HG03460 (cell line): ENCODE results near the gene ESRRA.

Source experiments
- ATAC-seq: cut with Tn5 transposase; IDR thresholded peaks from one replicate; pipeline ENCODE4 v1.9.1; 2021; ENCODE audit not compliant: unreplicated experiment

ESRRA gene

DNA sequence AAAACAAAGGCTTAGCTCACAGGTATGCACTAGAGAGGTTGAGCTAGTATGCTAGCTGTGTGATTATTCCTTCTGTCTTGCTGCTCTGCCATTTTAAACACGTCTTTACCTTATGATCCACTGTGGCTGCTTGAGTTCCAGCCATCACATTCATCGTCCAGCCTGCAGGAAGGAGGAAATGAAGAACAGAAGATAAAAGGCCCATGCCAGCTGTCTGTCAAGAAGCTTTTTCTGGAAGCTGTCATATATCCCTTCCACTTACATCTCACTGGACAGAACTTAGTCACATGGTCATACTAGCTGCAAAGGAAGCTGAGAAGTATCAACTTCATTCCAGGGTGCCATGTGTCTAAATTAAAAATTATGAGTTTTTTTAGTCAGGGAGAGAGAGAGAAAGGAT is 22.1 kb downstream of the ESRRA start:
- no peak for ATAC-seq

DNA sequence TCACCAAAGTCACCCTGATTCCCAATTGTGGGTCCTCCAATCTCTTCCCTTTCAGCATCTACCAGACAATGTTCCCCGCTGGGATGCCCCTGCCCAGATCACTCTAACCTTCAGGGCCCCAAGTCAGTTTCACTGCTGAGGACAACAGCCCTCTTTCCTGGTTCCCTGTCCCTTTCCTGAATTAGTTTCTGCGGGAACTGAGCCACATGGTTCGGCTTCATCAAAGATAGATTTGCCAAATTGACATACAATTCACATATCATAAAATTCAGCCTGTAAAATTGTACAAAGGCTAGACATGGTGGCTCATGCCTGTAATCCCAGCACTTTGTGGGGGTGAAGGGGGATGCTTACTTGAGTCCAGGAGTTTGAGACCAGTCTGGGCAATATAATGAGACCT is 22.7 kb downstream of the ESRRA start:
- ATAC-seq: no peak

DNA sequence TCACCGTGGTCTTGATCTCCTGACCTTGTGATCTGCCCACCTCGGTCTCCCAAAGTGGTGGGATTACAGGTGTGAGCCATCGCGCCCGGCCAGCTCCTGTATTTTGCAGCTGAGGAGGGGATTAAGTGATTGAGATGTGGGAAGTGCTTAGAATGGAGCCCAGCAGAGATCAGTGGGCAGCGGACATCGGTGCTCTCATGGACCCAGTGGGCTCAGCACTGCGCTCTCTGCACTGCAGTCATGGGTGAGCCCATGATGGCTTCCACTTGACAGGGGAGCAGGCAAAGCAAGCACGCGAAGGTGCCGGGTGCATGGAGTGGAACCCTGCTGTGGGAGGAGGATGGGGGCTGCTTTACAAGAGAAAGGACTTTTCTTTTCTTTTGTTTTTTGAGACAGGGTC is 25.6 kb downstream of the ESRRA start:
- ATAC-seq: no peak

DNA sequence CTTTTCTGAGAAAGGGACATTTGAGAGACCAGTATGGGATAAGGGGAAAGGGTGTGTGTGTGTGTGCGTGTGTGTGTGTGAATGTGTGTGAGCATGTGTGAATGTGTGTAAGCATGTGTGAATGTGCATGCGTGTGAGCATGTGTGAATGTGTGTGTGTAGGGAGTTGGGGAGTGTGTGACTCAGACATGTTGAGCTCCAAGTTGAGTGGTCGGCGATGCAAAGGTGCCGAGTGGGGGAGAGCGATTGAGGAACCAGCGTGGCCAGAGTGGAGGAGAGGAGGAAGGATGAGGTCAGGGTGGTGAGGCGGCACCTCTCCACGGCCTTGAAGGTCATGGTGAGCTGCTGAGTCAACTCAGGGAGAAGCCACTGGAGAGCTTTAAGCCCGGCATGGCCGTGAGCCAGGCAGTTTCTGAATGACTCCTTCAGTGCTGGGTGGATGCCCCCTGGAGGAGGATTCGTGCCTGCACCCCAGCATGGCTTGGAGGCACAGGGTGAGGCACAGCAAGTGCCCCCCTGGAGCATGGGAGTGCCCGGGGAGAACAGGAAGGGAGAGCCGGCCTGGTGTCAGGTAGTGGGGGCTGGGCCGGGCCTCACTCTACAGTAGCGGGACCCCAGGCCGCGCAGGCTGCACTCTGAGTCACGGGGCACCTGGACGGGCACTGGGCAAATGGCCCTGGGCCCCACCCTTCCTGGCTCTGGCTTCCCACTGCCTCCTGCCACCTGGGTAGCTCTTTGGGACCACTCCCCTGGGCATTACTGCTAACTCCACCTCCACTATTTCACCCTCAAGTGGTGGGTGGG is 26.4 kb downstream of the ESRRA start:
- no peak for ATAC-seq

DNA sequence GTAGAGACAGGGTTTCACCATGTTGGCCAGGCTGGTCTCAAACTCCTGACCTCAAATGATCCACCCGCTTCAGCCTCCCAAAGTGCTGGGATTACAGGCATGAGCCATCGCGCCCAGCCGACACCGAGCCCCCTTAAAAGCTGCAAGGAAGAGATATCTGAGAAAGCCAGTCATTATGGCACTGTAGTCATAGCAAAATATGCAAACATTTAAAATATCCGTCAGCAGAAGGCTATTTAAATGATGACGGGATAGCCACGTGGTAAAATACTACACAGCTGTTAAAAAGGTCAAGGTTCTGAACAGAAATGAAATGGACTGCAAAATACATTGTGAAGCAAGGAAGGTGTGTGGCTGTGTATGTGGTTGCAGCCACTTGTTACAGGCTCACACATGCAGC is 28.2 kb downstream of the ESRRA start:
- ATAC-seq: no peak

DNA sequence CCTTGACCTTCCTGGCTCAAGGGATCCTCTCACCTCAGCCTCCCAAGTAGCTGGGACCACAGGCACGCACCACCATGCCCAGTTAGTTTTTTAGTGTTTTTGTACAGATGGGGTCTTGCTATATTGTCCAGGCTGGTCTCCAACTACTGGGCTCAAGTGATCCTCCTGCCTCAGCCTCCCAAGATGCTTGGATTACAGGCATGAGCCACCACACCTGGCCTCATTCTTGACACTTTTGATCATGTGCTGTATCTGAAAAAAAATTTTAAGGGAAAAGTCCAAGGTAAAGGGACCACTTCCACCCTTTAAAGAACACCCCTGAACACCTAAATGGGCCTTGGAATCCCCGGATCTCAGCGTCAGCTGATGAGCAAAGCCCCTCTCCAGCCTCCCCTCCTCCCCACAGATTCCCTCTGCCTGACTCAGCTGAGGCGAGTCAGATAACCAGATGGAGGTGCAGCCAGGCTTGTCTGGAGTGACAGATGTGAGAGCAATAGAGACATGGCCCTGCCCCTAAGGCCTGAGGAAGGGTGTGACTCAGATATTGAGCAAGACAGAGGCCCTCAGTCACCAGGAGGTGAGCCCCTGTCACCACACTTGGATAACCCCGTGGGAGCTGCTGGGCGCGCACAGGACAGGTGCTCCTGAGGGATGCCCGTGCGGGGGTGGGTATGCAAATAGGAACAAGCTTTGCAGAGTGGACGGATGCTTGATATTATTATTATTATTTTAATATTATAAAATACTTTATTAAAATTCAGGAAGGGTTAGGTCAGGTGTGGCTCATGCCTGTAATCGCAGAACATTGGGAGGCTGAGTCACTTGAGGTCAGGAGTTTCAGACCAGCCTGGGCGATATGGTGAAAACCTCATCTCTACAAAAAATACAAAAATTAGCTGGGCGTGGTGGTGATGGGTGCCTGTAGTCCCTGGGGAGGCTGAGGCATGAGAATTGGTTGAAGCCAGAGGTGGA is 29.7 kb downstream of the ESRRA start:
- ATAC-seq: peak; percentile 76

DNA sequence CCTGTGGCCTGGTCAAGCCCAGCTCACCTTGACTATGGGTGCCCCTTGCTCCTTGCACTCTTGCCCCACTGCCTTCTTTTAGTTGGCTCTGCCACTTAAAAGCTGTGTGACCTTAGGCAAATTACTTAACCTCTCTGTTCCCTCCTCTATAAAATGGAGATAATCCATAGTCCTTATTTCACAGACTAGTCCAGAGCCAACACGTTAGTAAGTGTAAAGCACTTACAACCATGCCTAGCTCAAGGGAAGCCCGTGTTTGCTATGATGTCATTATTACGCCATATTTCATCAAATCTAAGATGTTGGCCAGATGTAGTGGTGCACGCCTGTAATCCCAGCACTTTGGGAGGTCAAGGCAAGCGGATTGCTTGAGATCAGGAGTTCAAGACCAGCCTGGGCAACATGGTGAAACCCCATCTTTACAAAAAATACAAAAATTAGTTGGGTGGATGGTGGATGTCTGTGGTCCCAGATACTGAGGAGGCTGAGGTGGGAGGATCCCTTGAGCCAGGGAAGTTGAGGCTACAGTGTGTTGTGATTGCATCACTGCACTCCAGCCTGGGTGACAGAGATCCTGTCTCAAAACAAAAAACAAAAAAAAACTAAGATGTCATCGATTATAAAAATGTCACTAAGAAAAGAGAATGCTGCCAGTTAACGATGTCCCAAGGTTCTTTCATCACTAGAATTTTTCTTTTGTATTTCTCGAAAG is 32.4 kb downstream of the ESRRA start:
- no peak for ATAC-seq

DNA sequence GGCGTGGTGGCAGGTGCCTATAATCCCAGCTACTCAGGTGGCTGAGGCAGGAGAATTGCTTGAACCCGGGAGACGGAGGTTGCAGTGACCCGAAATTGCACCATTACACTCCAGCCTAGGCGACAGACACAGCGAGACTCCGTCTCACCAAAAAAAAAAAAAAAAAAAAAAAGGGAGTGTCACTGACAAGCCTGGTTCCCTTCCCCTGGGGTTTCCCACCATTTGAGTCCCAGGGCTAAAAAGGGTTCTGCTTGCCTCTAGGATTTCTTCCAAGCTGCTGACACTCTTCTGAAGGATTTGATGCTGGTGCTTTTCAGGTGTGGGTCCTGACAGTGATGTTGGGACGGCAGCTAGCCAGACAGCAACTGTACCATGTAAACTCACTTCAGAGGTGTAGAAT is 33.4 kb downstream of the ESRRA start:
- no peak for ATAC-seq

DNA sequence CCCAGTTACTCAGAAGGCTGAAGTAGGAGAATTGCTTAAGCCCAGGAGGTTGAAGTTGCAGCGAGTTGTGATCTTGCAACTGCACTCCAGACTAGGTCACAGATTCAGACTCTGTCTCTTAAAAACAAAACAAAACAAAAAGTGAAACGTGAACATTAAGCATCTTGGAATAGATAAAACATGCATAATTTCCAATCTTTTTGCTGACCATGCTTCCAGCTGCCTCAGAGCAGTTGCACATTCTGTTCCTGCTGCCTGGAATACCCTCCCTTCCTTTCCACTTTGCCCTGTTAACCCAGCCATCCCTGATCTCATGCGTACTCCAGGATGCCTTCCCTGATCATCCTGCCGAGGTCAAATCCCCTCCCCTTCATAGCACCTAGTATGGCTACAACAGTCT is 34.0 kb downstream of the ESRRA start:
- no peak for ATAC-seq

DNA sequence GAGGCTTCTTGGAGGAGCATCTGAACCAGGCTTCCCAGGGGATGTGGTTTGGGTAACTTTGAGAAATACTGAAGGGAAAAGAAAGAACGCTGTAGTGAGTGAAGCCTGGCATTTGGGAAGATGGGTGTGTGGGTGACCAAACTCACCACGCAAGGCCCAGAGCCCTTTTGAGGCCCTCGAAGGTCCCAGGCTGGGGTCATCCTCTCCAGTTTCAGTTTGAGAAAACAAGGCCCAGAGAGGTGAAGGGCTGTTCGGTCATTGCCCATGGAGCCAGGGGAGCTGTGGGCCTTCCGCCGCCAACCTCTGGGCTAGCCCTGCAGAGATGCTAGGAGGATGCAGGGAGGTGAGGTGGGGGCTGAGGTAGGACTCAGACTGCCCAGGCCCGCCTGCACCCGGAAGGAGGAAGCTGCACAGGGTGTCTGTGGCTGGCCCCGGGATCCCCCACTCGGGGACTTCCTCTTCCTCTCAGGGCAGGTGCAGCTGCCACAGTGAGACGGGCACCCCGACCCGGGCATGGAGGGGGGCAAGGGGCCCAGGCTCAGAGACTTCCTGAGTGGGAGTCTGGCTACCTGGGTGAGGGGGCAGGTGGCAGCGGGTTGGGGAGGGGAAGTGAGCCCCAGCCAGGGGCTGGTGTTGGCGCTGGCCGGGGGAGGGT is 34.6 kb downstream of the ESRRA start, which contains the start of gene CCDC88B:
Gene CCDC88B (plus strand): TSS at position 451 of the 655 bp plus-strand sequence. CDS start 63 bp downstream, at position 514.
- ATAC-seq: peak; percentile 49

DNA sequence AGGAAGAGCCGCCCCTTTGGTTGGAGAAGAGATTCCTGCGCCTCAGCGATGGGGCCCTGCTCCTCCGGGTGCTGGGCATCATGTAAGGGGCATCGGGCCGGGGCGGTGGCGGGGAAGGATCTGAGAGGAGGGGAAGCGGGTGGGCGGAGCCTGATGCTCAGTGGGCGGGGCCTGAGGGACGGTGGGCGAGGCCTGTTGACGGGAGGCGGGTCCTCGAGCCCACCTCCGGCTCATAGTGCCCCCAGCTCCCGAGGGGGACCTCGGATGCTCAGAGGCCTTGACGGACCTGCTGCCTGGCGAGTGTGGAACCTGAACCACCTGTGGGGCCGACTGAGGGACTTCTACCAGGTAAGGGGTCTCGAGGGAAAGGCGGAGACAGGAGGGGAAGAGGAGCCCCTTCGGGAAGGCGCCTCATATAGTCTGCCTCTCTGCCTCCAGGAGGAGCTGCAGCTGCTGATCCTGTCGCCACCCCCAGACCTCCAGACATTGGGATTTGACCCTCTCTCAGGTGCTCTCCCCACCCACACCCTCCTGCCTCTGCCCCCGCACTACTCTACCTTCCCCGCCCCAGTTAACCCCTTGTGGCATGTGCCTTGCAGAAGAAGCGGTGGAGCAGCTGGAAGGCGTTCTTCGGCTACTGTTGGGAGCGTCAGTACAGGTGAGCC is 35.5 kb downstream of the ESRRA start:
- peak; percentile 37 for ATAC-seq

DNA sequence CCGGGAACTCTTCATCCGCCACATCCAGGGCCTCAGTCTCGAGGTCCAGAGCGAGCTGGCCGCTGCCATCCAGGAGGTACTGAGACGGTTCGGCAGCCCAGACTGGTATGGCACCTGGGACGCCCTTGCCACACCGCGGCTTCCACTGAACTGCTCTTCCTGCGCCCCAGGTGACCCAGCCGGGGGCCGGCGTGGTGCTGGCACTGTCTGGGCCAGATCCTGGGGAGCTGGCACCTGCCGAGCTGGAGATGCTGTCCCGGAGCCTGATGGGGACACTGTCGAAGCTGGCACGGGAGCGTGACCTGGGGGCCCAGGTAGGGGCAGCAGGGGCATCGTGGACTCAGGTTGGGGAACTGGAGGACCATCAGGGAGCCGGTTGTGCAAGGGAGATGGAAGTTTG is 36.1 kb downstream of the ESRRA start:
- no peak for ATAC-seq

DNA sequence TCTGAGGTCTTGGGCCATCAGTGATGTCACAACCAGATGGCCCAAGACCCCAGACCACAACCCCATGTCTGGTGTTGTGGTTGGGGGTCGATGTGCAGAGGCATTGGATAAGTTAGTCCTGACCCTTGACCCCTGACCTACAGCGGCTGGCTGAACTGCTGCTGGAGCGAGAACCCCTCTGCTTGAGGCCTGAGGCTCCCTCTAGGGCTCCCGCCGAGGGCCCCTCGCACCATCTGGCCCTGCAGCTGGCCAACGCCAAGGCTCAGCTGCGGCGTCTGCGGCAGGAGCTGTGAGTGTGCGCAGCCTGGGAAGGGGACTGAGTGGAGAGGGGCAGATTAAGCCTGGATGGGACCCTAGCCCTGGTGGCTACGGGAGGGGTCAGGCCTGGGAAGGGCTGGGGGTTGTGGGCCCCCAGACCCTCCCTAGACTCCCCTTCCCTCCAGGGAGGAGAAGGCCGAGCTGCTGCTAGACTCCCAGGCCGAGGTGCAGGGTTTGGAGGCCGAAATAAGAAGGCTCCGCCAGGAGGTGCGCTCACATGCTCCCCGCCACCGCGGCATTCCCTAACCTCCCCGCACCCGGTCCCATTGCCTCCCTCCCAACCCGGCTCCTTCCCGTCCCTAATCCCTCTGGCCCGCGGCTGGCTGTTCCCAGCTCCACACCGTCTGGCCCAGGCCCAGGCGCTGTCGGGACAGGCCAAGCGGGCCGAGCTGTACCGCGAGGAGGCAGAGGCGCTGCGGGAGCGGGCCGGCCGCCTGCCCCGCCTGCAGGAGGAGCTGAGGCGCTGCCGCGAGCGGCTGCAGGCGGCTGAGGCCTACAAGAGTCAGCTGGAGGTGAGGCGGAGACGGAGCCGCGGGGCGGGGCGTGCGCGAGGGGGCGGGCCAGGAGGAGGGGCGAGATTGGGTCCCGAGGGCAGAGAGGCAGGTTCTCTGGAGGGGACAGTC is 36.8 kb downstream of the ESRRA start:
- no peak for ATAC-seq

DNA sequence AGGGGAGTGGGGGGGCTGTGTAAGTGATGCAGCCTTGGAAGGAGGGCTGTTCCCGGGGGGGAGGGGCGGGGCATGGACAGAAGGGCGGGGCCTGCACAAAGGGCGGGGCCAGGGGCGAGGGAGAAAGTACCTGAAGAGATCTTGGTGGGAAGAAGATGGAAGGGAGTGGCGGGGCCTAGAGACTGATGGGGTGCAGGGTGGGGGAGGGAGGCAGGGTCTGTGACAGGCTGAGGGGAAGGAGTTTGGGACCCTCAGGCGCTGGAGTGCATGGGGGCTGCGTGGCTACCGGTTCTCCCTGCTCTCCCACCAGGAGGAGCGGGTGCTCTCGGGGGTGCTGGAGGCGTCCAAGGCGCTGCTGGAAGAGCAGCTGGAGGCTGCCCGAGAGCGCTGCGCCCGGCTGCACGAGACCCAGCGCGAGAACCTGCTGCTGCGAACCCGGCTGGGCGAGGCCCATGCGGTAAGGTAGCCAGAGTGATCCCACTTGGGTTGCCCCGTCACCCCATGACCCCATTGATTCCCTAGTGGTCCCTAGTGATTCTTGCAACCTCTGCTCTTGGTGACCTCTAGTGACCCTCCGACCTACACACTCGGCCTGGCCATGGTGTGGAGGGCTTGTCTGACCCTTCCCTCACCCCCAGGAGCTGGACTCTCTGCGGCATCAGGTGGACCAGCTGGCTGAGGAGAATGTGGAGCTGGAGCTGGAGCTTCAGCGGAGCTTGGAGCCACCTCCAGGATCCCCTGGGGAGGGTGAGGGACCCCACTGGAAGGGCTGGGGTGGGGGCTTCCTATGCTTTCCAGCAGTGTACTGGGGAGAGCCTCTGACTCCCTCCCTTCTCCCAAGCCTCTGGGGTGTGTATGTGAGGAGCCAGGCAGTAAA is 37.8 kb downstream of the ESRRA start:
- ATAC-seq: no peak

DNA sequence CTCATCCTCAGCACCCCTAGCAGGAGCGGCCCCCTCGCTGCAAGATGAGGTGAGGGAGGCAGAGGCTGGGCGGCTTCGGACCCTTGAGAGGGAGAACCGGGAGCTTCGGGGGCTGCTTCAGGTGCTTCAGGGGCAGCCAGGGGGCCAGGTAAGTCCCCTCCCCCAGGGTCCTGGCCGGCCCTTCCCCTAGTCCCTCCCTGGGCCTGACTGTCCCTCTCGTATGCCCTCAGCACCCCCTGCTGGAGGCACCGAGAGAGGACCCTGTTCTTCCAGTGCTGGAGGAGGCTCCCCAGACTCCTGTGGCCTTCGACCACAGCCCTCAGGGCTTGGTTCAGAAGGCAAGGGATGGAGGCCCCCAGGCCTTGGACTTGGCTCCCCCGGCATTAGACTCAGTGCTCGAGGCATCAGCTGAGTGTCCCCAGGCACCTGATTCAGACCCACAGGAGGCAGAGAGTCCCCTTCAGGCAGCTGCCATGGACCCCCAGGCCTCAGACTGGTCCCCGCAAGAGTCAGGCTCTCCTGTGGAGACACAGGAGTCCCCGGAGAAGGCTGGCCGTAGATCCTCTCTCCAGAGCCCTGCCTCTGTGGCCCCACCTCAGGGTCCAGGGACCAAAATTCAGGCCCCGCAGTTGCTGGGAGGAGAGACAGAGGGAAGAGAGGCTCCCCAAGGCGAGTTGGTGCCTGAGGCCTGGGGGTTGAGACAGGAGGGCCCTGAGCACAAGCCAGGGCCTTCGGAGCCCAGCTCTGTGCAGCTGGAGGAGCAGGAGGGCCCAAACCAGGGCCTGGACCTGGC is 38.6 kb downstream of the ESRRA start:
- ATAC-seq: no peak

DNA sequence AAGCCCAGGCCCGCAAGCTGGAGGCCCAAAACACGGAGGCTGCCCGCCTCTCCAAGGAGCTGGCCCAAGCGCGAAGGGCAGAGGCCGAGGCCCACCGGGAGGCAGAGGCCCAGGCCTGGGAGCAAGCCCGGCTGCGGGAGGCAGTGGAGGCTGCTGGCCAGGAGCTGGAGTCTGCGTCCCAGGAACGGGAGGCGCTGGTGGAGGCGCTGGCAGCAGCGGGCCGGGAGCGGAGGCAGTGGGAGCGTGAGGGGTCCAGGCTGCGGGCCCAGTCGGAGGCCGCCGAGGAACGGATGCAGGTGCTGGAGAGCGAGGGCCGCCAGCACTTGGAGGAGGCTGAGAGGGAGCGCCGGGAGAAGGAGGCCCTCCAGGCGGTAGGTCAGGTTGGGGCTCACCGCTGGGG is 39.5 kb downstream of the ESRRA start:
- ATAC-seq: no peak

DNA sequence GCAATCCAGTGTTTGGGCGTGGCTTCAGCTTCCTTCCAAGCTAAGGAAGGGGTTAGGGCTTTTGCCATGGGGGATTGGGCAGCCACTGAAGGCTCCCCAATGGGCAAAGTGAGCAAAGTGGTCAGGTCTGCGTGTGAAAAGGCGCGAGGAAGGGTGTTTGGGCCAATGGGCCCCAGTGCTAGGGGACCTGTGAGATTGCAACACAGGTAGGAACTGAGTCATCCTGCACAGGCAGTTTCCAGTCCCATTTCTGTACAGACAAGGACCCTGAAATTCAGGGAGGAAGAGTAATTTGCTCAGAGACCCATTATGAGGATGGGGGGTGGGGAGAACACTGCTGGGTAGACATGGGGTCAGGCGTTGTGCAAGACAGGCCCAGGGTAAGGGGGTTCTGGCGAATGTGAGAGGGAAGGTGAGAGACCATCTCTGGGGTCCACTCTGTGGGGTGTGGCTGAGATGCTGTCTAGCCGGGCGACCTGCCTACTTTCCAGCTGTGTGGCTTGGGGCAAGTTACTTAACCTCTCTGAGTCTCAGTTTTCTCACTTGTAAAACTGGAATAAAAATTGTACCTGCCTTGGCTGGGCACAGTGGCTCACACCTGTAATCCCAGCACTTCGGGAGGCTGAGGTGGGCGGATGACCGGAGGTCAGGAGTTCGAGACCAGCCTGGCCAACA is 42.0 kb downstream of the ESRRA start:
- ATAC-seq: no peak
